RPMI7951 (cell line): ENCODE results near the gene ATXN2. TPM values are rescaled to one million over a fixed set of nuclear protein-coding genes. Genes with fewer than 3 reads are reported as not detected.
A peak's percentile ranks its signal among the peaks of the same experiment; 100 is the strongest.
"Not testable (repeated sequence)": the region's sequence is repeated elsewhere in the genome, so short reads cannot be mapped to it uniquely, and the experiment has no call there.

Experiments used
- DNase-seq: peaks from one replicate; pipeline ENCODE4 v3.0.0-alpha.2; 2012; ENCODE audit warnings: low read depth
- total RNA-seq: library from RNA; depleted of rRNA; stranded (reverse); fragments of >200 nt; shearing (Covaris generic); gene quantifications from 2 replicates; pipeline ENCODE4 v1.2.3, GENCODE V29; 2014; rRNA removed

Gene ATXN2
- total RNA-seq, 1 experiment from 2014 or later = 11.2 TPM

- DNase-seq = peak; percentile 80
These were observed 193.8 kb downstream of the ATXN2 start for GRCh38 chr12:111405149-111405858.

GRCh38 chr12:111404362-111405148 is 194.6 kb downstream of the ATXN2 start:
- DNase-seq = peak; percentile 50

GRCh38 chr12:111402490-111402824 is 196.7 kb downstream of the ATXN2 start:
- DNase-seq = not testable (repeated sequence)

Other genes starting within 250 kb of the ATXN2 start
- 2.3 and 6.8 TPM in 2 replicates for gene PHETA1, start 230.2 kb downstream of the ATXN2 start, total RNA-seq
- gene SH2B3, start 193.4 kb downstream of the ATXN2 start, total RNA-seq = 99.7 and 105 TPM in 2 replicates
- 11.5 and 13.6 TPM in 2 replicates for gene BRAP, start 86.6 kb upstream of the ATXN2 start, total RNA-seq
- 5.9 and 9.9 TPM in 2 replicates for gene ACAD10, start 86.7 kb upstream of the ATXN2 start, total RNA-seq
- gene ALDH2, start 167.6 kb upstream of the ATXN2 start, total RNA-seq = 0.36 TPM in 1 of 2 replicates, not detected in the other
- 25.2 and 26.8 TPM in 2 replicates for gene MAPKAPK5, start 242.9 kb upstream of the ATXN2 start, total RNA-seq